Uterus (tissue), 4 donors: Measurements from ENCODE around the gene LCN10. TPM values are rescaled to one million over a fixed set of nuclear protein-coding genes. Genes with fewer than 3 reads are reported as not detected.

Source experiments
- DNase-seq, 2 donors: peaks; one replicate each; pipeline ENCODE4 v3.0.0-alpha.2; 2019 to 2020
- H3K27ac ChIP-seq, 2 donors: fragments of 200-600 bp; sonication (generic); 1 replicate in 1 of 2; 2 replicates in 1 of 2; pipeline ENCODE4 v1.5.1; 2016 to 2018
- H3K27me3 ChIP-seq, 2 donors: fragments of 200-600 bp; sonication (generic); one replicate each; pipeline ENCODE4 v1.5.1; 2018 to 2019; ENCODE audit warnings: control low read depth in 1 of 2
- H3K36me3 ChIP-seq, 2 donors: fragments of 200-600 bp; sonication (generic); one replicate each; pipeline ENCODE4 v1.5.1; 2019; ENCODE audit warnings: control low read depth in 1 of 2
- H3K4me1 ChIP-seq, 2 donors: fragments of 200-600 bp; sonication (generic); one replicate each; pipeline ENCODE4 v1.5.1; 2018 to 2019; ENCODE audit warnings: control low read depth in 1 of 2
- H3K4me3 ChIP-seq, 2 donors: fragments of 200-600 bp; sonication (generic); 1 replicate in 1 of 2; 2 replicates in 1 of 2; pipeline ENCODE4 v1.5.1; 2018 to 2019; ENCODE audit warnings: mild to moderate bottlenecking in 1 of 2
- H3K9me3 ChIP-seq, 2 donors: fragments of 200-600 bp; sonication (generic); one replicate each; pipeline ENCODE4 v1.5.1; 2019; ENCODE audit warnings: control low read depth in 1 of 2
- POLR2A ChIP-seq, 2 donors: fragments of 450-650 bp; IDR thresholded peaks; one replicate each; pipeline ENCODE4 v1.6.1; 2016; ENCODE audit warnings: antibody characterized with exemption in 2 of 2, mild to moderate bottlenecking in 1 of 2, moderate library complexity in 1 of 2
- intact Hi-C: fragments of 100-400 bp; cut with DNase I; formaldehyde crosslinking; loops from one replicate; pipeline ENCODE4 v1.15.1; 2023; ENCODE audit warnings: low total_unique reads
- total RNA-seq, 4 donors: library from RNA; depleted of rRNA in 3 of 4; stranded (reverse); fragments of >200 nt in 3 of 4; gene quantifications; one replicate each; pipeline versions ENCODE4 v1.1.0 to v1.2.4, GENCODE V29; 2014 to 2023
- TF ChIP-seq, protein P1 (sequence below), 4 experiments: fragments of 200-600 bp in 2 of 4; fragments of 450-650 bp in 2 of 4; sonication (generic) in 2 of 4; IDR thresholded peaks; one replicate each; pipeline ENCODE4 v1.5.1; 2016 to 2019; ENCODE audit warnings: antibody characterized with exemption in 4 of 4, mild to moderate bottlenecking in 2 of 4, moderate library complexity in 1 of 4
- donor health status: DM: yes; HTN: yes; CAD: no.

The LCN10 gene
- total RNA-seq, 4 donors from 2014 or later = 0.55 to 81.4 (median 20.4) TPM

DNA sequence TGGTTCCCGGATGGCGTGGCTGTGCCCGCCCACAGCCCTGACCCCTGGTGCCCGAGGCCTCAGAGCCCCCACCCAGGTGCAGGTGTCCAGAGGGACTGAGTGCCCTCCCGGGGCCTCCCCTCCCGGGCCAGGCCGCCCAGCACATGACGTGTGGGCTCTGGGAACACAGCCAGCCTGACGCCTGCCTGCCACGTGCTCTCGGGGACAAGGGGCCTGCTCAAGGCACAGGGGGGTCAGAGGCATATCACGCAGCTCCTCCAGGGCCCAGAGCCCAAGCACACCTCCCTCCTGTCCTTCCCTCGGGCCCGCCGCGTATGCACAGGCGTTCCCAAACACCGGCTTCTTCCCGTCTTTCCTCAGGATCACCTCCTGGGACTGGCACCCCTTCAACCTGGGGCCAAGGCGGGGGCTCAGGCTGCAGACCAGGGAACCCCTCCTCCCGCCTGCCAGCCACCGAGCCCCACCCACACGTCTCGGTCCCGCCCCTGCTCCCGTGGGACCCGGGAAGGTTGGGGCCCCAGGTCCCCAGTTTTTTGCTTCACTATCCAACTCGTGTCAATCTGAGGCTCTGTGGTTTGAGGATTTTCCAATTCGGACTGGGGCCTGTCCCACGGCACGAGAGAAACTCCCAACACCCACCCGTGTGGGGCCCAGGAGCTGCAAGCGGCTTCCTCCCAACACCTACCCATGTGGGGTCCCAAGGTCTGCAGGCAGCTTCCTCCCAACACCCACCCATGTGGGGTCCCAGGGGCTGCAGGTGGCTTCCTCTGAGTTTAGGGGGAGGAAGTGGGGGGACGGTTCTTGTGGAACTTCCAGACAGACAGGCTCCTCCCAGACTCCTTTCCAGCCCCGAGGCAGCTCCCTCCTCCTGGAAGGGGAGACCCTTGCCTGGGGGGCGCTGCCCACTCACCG, 1.5 kb downstream of the LCN10 start:
- Histone ChIP-seq H3K4me3 (no peak overlapping the region), H3K27ac (peak overlapping the region; percentile 20 to 63), H3K27me3 (peaks cover 0 to 18% of the 10 kb centered on the region in 2 donors), H3K9me3 (no peaks in the 10 kb centered on the region), H3K36me3 (no peaks in the 10 kb centered on the region), H3K4me1 (peaks cover 0 to 7% of the 10 kb centered on the region in 2 donors)
- TF ChIP-seq, protein P1, sequence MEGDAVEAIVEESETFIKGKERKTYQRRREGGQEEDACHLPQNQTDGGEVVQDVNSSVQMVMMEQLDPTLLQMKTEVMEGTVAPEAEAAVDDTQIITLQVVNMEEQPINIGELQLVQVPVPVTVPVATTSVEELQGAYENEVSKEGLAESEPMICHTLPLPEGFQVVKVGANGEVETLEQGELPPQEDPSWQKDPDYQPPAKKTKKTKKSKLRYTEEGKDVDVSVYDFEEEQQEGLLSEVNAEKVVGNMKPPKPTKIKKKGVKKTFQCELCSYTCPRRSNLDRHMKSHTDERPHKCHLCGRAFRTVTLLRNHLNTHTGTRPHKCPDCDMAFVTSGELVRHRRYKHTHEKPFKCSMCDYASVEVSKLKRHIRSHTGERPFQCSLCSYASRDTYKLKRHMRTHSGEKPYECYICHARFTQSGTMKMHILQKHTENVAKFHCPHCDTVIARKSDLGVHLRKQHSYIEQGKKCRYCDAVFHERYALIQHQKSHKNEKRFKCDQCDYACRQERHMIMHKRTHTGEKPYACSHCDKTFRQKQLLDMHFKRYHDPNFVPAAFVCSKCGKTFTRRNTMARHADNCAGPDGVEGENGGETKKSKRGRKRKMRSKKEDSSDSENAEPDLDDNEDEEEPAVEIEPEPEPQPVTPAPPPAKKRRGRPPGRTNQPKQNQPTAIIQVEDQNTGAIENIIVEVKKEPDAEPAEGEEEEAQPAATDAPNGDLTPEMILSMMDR (IDR thresholded peaks at IDR 0.05) = no peak
- TF ChIP-seq POLR2A (IDR thresholded peaks at IDR 0.05) = no peak
- intact Hi-C loops = no loop called here
- no peak for DNase-seq

DNA sequence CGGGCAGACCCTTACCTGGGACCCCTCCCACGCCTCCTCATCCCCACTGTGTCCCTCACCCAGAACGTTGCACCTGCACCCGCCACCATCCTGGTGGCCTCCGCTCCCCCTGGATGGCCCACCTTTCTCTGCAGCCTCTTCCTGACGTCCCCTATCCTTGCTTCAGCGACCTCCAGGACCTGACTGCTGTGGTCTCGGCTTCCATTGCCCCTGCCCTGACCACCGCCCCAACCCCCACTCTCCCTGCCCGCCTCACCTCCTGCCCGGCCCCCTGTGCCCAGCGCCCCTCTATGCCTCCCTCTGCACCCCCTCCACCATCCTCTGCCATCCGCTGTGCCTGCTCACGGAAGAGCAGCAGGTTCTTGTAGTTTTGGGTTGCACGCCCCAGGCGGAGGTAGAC, 2.2 kb downstream of the LCN10 start:
- no peak for DNase-seq
- no peak for TF ChIP-seq POLR2A (IDR thresholded peaks at IDR 0.05)
- TF ChIP-seq, protein P1 (IDR thresholded peaks at IDR 0.05) = no peak
- no peaks in the 10 kb centered on the region for H3K9me3 ChIP-seq
- no peak overlapping the region for H3K4me3 ChIP-seq
- H3K36me3 ChIP-seq = no peaks in the 10 kb centered on the region
- peaks cover 0 to 18% of the 10 kb centered on the region in 2 donors for H3K27me3 ChIP-seq
- intact Hi-C loops = no loop called here
- no peak overlapping the region for H3K27ac ChIP-seq
- peaks cover 0 to 7% of the 10 kb centered on the region in 2 donors for H3K4me1 ChIP-seq

DNA sequence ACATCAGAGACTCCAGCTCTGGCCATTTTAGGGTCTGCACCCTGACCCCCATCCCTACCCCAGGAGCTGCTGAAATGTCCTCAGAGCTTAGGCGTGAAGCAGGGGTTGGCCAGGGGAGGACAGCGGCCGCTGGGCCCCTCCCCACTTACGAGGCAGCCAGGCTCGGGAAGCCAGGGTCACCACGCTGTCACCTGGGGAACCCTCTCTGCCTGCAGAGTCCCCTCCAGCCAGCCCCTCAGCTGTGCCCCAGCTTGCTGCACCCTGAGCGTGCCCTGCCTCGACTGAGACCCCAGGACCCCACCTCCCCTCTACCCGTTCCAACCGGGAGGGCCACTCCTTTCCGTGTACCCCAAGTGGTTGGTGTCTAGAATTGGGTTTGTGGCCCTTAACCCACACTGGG, 2.7 kb downstream of the LCN10 start:
- peaks cover 0 to 18% of the 10 kb centered on the region in 2 donors for H3K27me3 ChIP-seq

DNA sequence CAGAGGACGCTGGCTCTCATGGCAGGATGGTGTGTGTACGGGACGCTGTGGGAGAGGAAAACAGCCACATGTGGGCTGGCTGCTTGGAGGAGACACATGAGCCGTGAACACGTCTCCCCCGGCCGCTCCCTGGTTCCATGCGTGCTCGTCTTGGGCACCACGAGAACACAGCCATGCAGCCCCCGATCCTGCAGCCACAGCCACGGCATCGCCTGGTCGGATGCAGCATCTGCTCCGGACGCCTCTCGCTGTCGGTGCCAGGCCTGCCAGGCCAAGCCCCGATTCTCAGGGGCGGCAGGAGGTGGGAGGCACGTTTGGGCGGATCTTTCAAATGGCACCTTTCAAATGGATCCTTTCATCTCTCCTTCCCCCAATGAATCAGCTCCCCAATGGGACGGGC, 3.2 kb downstream of the LCN10 start:
- no peaks in the 10 kb centered on the region for H3K9me3 ChIP-seq
- no peak overlapping the region for H3K27ac ChIP-seq
- no peak for TF ChIP-seq POLR2A (IDR thresholded peaks at IDR 0.05)
- TF ChIP-seq, protein P1 (IDR thresholded peaks at IDR 0.05) = no peak
- no peak overlapping the region for H3K4me3 ChIP-seq
- peaks cover 0 to 7% of the 10 kb centered on the region in 2 donors for H3K4me1 ChIP-seq
- intact Hi-C loops = no loop called here
- H3K36me3 ChIP-seq = no peaks in the 10 kb centered on the region
- peaks cover 0 to 18% of the 10 kb centered on the region in 2 donors for H3K27me3 ChIP-seq
- DNase-seq = no peak

More for the DNA sequence above, 2.7 kb downstream of the LCN10 start:
- Histone ChIP-seq H3K4me1 (peaks cover 0 to 7% of the 10 kb centered on the region in 2 donors), H3K36me3 (no peaks in the 10 kb centered on the region), H3K4me3 (no peak overlapping the region), H3K9me3 (no peaks in the 10 kb centered on the region), H3K27ac (no peak overlapping the region)
- intact Hi-C loops = no loop called here
- DNase-seq = no peak
- TF ChIP-seq, protein P1 (IDR thresholded peaks at IDR 0.05) = no peak
- no peak for TF ChIP-seq POLR2A (IDR thresholded peaks at IDR 0.05)

DNA sequence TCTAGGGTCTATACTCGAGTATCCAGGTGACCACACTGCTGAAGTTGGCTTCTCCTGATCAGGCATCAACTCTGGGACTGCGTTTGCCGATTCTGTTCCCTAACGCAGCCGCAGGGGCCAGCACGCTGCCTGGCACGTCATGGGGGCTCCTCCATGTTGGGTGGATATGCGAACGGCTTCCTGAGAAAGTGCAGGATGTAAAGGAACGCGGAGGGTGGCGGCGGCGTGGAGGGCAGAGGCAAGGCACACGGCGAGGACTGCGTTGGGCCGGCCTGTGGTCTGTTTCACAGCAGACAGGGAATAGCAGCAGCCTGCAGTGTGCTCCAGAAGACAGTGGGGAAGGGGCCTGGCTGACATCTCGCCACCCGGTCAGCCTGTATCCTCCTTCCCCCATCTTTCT, 3.8 kb downstream of the LCN10 start:
- Histone ChIP-seq H3K4me1 (peaks cover 0 to 7% of the 10 kb centered on the region in 2 donors), H3K4me3 (no peak overlapping the region), H3K27me3 (peaks cover 0 to 18% of the 10 kb centered on the region in 2 donors), H3K27ac (no peak overlapping the region), H3K9me3 (no peaks in the 10 kb centered on the region), H3K36me3 (no peaks in the 10 kb centered on the region)
- intact Hi-C loops = no loop called here
- no peak for TF ChIP-seq POLR2A (IDR thresholded peaks at IDR 0.05)
- TF ChIP-seq, protein P1 (IDR thresholded peaks at IDR 0.05) = no peak
- DNase-seq = no peak
